IgD-negative memory B cell (primary cell): ENCODE measurements around the gene PPP1R37. TPM values are rescaled to one million over a fixed set of nuclear protein-coding genes. Genes with fewer than 3 reads are reported as not detected.

Experiments
- H3K27ac Mint-ChIP-seq, 3 donors: one replicate each; pipeline ENCODE4 v1.8.0; 2020 to 2022; ENCODE audit warnings: mild to moderate bottlenecking in 3 of 3, mixed read lengths in 3 of 3, moderate library complexity in 1 of 3
- H3K27me3 Mint-ChIP-seq: one replicate; pipeline ENCODE4 v1.8.0; 2021; ENCODE audit warnings: mixed read lengths
- H3K36me3 Mint-ChIP-seq: one replicate; pipeline ENCODE4 v1.8.0; 2020; ENCODE audit warnings: mild to moderate bottlenecking, mixed read lengths
- H3K4me1 Mint-ChIP-seq, 3 donors: one replicate each; pipeline ENCODE4 v1.8.0; 2020 to 2022; ENCODE audit warnings: mixed read lengths in 3 of 3, mild to moderate bottlenecking in 1 of 3
- H3K4me3 Mint-ChIP-seq, 4 donors: one replicate each; pipeline ENCODE4 v1.8.0; 2020 to 2022; ENCODE audit warnings: mild to moderate bottlenecking in 4 of 4, mixed read lengths in 4 of 4, moderate library complexity in 3 of 4
- H3K9me3 Mint-ChIP-seq, 3 donors: one replicate each; pipeline ENCODE4 v1.8.0; 2020 to 2021; ENCODE audit warnings: mixed read lengths in 3 of 3, mild to moderate bottlenecking in 1 of 3
- polyA plus RNA-seq: library from polyadenylated mRNA; unstranded; fragments of 300-500 nt; fragmentation: Illumina TruSeq; gene quantifications from one replicate; pipeline ENCODE4 v1.2.3, GENCODE V29; 2021

Gene PPP1R37
- polyA plus RNA-seq, 1 donor from 2014 or later: 2.3 TPM

GRCh38 chr19:45172611-45173208, 79.7 kb downstream of the PPP1R37 start:
- Mint-ChIP-seq H3K4me3 (no peak overlapping the region), H3K27me3 (peaks cover 1% of the 10 kb centered on the region), H3K4me1 (peaks cover 10 to 25% (median 15%) of the 10 kb centered on the region in 3 donors), H3K27ac (peak overlapping the region in 1 of 3 donors; percentile 31), H3K9me3 (no peaks in the 10 kb centered on the region), H3K36me3 (peaks cover 5% of the 10 kb centered on the region)

GRCh38 chr19:45173816-45174215, 80.8 kb downstream of the PPP1R37 start:
- Mint-ChIP-seq H3K36me3 (peaks cover 5% of the 10 kb centered on the region), H3K4me3 (peak overlapping the region in 1 of 4 donors; percentile 12), H3K9me3 (no peaks in the 10 kb centered on the region), H3K4me1 (peaks cover 10 to 28% (median 18%) of the 10 kb centered on the region in 3 donors), H3K27me3 (peaks cover 1% of the 10 kb centered on the region), H3K27ac (no peak overlapping the region)

- Mint-ChIP-seq H3K36me3 (peaks cover 4% of the 10 kb centered on the region), H3K27ac (no peak overlapping the region), H3K4me1 (peaks cover 10 to 27% (median 23%) of the 10 kb centered on the region in 3 donors), H3K27me3 (peaks cover 1% of the 10 kb centered on the region), H3K9me3 (no peaks in the 10 kb centered on the region), H3K4me3 (peak overlapping the region in 1 of 4 donors; percentile 49)
Measured at GRCh38 chr19:45175515-45176345, 82.8 kb downstream of the PPP1R37 start.

GRCh38 chr19:45177817-45178261, 84.9 kb downstream of the PPP1R37 start, which contains the start of gene TRAPPC6A:
Gene TRAPPC6A, minus strand, starts transcription at chr19:45178237. Its CDS starts 19 bp downstream, at chr19:45178218.
- H3K9me3 Mint-ChIP-seq: no peaks in the 10 kb centered on the region
- H3K4me1 Mint-ChIP-seq: peaks cover 0 to 26% (median 19%) of the 10 kb centered on the region in 3 donors
- H3K4me3 Mint-ChIP-seq: peak within 1 kb of the TSS; percentile 76 to 99 (median 96)
- peaks cover 4% of the 10 kb centered on the region for H3K36me3 Mint-ChIP-seq
- no peaks in the 10 kb centered on the region for H3K27me3 Mint-ChIP-seq
- H3K27ac Mint-ChIP-seq: peak within 1 kb of the TSS; percentile 74 to 98 (median 81)

GRCh38 chr19:45178262-45179071, 85.5 kb downstream of the PPP1R37 start, which contains the start of gene BLOC1S3:
Gene BLOC1S3, plus strand, starts transcription at chr19:45178784. Its CDS starts 513 bp downstream, at chr19:45179297.
- Mint-ChIP-seq H3K9me3 (no peaks in the 10 kb centered on the region), H3K27ac (peak within 1 kb of the TSS; percentile 74 to 98 (median 81)), H3K4me3 (peak within 1 kb of the TSS; percentile 76 to 99 (median 96)), H3K27me3 (no peaks in the 10 kb centered on the region), H3K4me1 (peaks cover 0 to 27% (median 18%) of the 10 kb centered on the region in 3 donors), H3K36me3 (peaks cover 4% of the 10 kb centered on the region)

- Mint-ChIP-seq H3K4me3 (peak overlapping the region; percentile 76 to 99 (median 96)), H3K27ac (peak overlapping the region; percentile 74 to 98 (median 81)), H3K4me1 (peaks cover 0 to 29% (median 19%) of the 10 kb centered on the region in 3 donors), H3K36me3 (peaks cover 4% of the 10 kb centered on the region), H3K27me3 (no peaks in the 10 kb centered on the region), H3K9me3 (no peaks in the 10 kb centered on the region)
Measured at GRCh38 chr19:45179072-45179891, 86.3 kb downstream of the PPP1R37 start.

GRCh38 chr19:45179892-45180370, 87.0 kb downstream of the PPP1R37 start:
- H3K9me3 Mint-ChIP-seq: no peaks in the 10 kb centered on the region
- no peaks in the 10 kb centered on the region for H3K27me3 Mint-ChIP-seq
- H3K4me1 Mint-ChIP-seq: peaks cover 0 to 31% (median 20%) of the 10 kb centered on the region in 3 donors
- no peak overlapping the region for H3K27ac Mint-ChIP-seq
- H3K36me3 Mint-ChIP-seq: peaks cover 4% of the 10 kb centered on the region
- H3K4me3 Mint-ChIP-seq: peak overlapping the region in 3 of 4 donors; percentile 68 to 91 (median 88)

- no peaks in the 10 kb centered on the region for H3K9me3 Mint-ChIP-seq
- peaks cover 0 to 30% (median 17%) of the 10 kb centered on the region in 3 donors for H3K4me1 Mint-ChIP-seq
- no peaks in the 10 kb centered on the region for H3K27me3 Mint-ChIP-seq
- peak overlapping the region in 1 of 3 donors; percentile 63 for H3K27ac Mint-ChIP-seq
- peaks cover 4% of the 10 kb centered on the region for H3K36me3 Mint-ChIP-seq
- peak overlapping the region; percentile 47 to 83 (median 72) for H3K4me3 Mint-ChIP-seq
Measured at GRCh38 chr19:45180936-45181335, 88.0 kb downstream of the PPP1R37 start.

GRCh38 chr19:45182758-45183157, 89.8 kb downstream of the PPP1R37 start:
- H3K36me3 Mint-ChIP-seq: peaks cover 4% of the 10 kb centered on the region

GRCh38 chr19:45184115-45184514, 91.1 kb downstream of the PPP1R37 start:
- peak overlapping the region in 1 of 3 donors; percentile 44 for H3K27ac Mint-ChIP-seq
- no peaks in the 10 kb centered on the region for H3K9me3 Mint-ChIP-seq
- H3K4me1 Mint-ChIP-seq: peaks cover 0 to 28% (median 16%) of the 10 kb centered on the region in 3 donors
- H3K4me3 Mint-ChIP-seq: no peak overlapping the region
- peaks cover 4% of the 10 kb centered on the region for H3K36me3 Mint-ChIP-seq
- no peaks in the 10 kb centered on the region for H3K27me3 Mint-ChIP-seq

More at GRCh38 chr19:45182758-45183157, 89.8 kb downstream of the PPP1R37 start:
- Mint-ChIP-seq H3K4me1 (peaks cover 0 to 31% (median 19%) of the 10 kb centered on the region in 3 donors), H3K27ac (no peak overlapping the region), H3K4me3 (peak overlapping the region in 1 of 4 donors; percentile 65), H3K9me3 (no peaks in the 10 kb centered on the region), H3K27me3 (no peaks in the 10 kb centered on the region)

GRCh38 chr19:45186509-45187334, 93.7 kb downstream of the PPP1R37 start:
- Mint-ChIP-seq H3K36me3 (peaks cover 3% of the 10 kb centered on the region), H3K27ac (peak overlapping the region in 1 of 3 donors; percentile 59), H3K4me1 (peaks cover 0 to 16% (median 9%) of the 10 kb centered on the region in 3 donors), H3K4me3 (no peak overlapping the region), H3K27me3 (no peaks in the 10 kb centered on the region), H3K9me3 (peaks cover 0 to 7% (median 2%) of the 10 kb centered on the region in 3 donors)

GRCh38 chr19:45187421-45188100, 94.6 kb downstream of the PPP1R37 start:
- Mint-ChIP-seq H3K36me3 (peaks cover 3% of the 10 kb centered on the region), H3K4me1 (peaks cover 0 to 16% (median 9%) of the 10 kb centered on the region in 3 donors), H3K27me3 (no peaks in the 10 kb centered on the region), H3K27ac (no peak overlapping the region), H3K4me3 (no peak overlapping the region), H3K9me3 (peaks cover 0 to 7% (median 2%) of the 10 kb centered on the region in 3 donors)
